ENCODE results near the gene PAX8. TPM values are rescaled to one million over a fixed set of nuclear protein-coding genes. Genes with fewer than 3 reads are reported as not detected.

The PAX8 gene
- total RNA-seq, 1 donor from 2014 or later = 2.1 TPM

- TF ChIP-seq CTCF (IDR thresholded peaks at IDR 0.05; ENCODE audit: unreplicated experiment) = no peak
- Mint-ChIP-seq H3K9me3 (ENCODE audit: unreplicated experiment) (no peaks in the 10 kb centered on the region), H3K27ac (ENCODE audit: unreplicated experiment) (no peak overlapping the region), H3K4me1 (ENCODE audit: unreplicated experiment) (peaks cover 6% of the 10 kb centered on the region), H3K4me3 (ENCODE audit: unreplicated experiment) (peak overlapping the region; percentile 81), H3K27me3 (ENCODE audit: unreplicated experiment) (peaks cover 23% of the 10 kb centered on the region), H3K36me3 (ENCODE audit: low read depth, unreplicated experiment) (no peaks in the 10 kb centered on the region)
- peak; percentile 25 for DNase-seq (ENCODE audit: low spot score)
Measured at GRCh38 chr2:113277474-113278072, 1.1 kb downstream of the PAX8 start.

DNA sequence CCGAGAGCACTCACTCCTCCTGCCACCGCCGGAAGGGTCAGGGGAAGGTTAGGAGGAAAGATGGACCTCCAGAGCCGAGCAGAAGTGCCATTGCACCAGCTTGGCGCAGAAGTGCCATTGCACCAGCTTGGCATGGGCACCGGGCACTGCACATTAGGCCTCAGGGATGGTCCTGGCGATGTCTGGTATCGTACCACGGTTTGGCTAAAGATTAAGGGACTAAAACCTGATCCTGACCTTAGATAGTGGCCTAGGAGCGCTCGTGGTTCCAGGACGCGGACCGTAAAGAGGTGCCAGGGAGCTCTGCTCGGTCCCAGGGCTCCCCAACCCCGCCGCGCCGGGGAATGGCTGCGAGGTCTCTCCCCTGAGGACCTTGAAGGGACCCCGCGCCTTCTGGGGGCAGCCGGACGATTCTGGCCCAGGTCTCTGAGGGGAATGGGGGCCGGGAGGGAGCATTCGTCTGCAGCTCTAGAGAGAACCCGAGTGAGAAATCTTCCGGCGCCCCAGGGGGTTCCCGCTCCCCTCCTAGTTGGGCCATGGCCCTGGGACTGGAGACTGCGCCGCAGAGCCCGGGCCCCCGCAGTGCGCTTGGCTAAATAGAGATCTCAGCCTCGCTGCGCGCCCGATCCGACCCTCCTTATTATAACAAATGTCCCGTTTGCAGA, 1.8 kb downstream of the PAX8 start:
- Mint-ChIP-seq H3K27me3 (ENCODE audit: unreplicated experiment) (peaks cover 27% of the 10 kb centered on the region), H3K4me3 (ENCODE audit: unreplicated experiment) (peak overlapping the region; percentile 81), H3K27ac (ENCODE audit: unreplicated experiment) (no peak overlapping the region), H3K4me1 (ENCODE audit: unreplicated experiment) (peaks cover 6% of the 10 kb centered on the region), H3K36me3 (ENCODE audit: low read depth, unreplicated experiment) (no peaks in the 10 kb centered on the region), H3K9me3 (ENCODE audit: unreplicated experiment) (no peaks in the 10 kb centered on the region)
- DNase-seq (ENCODE audit: low spot score) = no peak
- no peak for TF ChIP-seq CTCF (IDR thresholded peaks at IDR 0.05; ENCODE audit: unreplicated experiment)

GRCh38 chr2:113276216-113276760, 2.4 kb downstream of the PAX8 start:
- no peak overlapping the region for H3K4me3 Mint-ChIP-seq (ENCODE audit: unreplicated experiment)

DNA sequence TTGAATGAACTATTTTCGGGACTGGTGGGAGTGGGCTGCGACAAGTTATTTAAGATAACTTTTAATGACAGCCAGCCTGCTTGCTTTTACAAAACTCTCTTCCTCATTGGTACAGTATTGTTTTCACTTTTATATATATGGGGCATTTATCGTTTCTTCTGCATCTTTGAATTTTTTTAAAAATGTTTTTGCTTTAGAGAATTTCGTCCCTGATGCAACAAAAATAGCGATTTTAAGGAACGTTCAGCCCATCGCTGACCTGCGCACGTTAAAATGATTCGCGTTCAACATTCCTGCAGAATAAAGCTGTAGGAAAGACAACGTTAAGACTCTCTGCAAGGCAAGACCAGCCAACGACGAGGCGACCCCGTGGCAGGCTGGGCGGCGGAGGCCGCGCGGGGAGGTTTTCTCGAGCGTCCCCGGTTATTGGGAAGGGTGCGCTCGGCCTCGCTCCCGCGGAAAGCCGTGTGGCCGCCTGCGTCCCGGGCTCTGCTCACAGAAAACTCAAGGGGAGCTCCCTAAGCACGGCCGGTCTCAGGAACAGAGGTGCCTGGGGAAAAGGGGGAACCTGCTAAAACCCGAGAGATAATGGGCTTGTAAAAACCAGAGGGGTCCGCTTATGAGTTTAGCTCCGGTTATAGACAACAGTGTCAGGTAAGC, 3.0 kb downstream of the PAX8 start:
- no peak for TF ChIP-seq CTCF (IDR thresholded peaks at IDR 0.05; ENCODE audit: unreplicated experiment)
- H3K4me1 Mint-ChIP-seq (ENCODE audit: unreplicated experiment) = peaks cover 6% of the 10 kb centered on the region
- no peaks in the 10 kb centered on the region for H3K36me3 Mint-ChIP-seq (ENCODE audit: low read depth, unreplicated experiment)
- H3K4me3 Mint-ChIP-seq (ENCODE audit: unreplicated experiment) = no peak overlapping the region
- no peak overlapping the region for H3K27ac Mint-ChIP-seq (ENCODE audit: unreplicated experiment)
- no peak for DNase-seq (ENCODE audit: low spot score)
- peaks cover 27% of the 10 kb centered on the region for H3K27me3 Mint-ChIP-seq (ENCODE audit: unreplicated experiment)
- H3K9me3 Mint-ChIP-seq (ENCODE audit: unreplicated experiment) = no peaks in the 10 kb centered on the region

More at GRCh38 chr2:113276216-113276760, 2.4 kb downstream of the PAX8 start:
- Mint-ChIP-seq H3K4me1 (ENCODE audit: unreplicated experiment) (peaks cover 6% of the 10 kb centered on the region), H3K27ac (ENCODE audit: unreplicated experiment) (no peak overlapping the region), H3K36me3 (ENCODE audit: low read depth, unreplicated experiment) (no peaks in the 10 kb centered on the region), H3K27me3 (ENCODE audit: unreplicated experiment) (peaks cover 27% of the 10 kb centered on the region), H3K9me3 (ENCODE audit: unreplicated experiment) (no peaks in the 10 kb centered on the region)
- TF ChIP-seq CTCF (IDR thresholded peaks at IDR 0.05; ENCODE audit: unreplicated experiment) = no peak
- no peak for DNase-seq (ENCODE audit: low spot score)

All from endothelial cell (in vitro differentiated cells).